OCI-M2 (cell line): Measurements from ENCODE around the gene RNF11.
A peak's percentile ranks its signal among the peaks of the same experiment; 100 is the strongest.
"Not testable (repeated sequence)": the region's sequence is repeated elsewhere in the genome, so short reads cannot be mapped to it uniquely, and the experiment has no call there.

ENCODE experiments used
- DNase-seq: peaks from one replicate; lab custom pipeline; 2025; ENCODE audit not compliant: unreplicated experiment; lab: John Stamatoyannopoulos, UW

RNF11 gene, protein sequence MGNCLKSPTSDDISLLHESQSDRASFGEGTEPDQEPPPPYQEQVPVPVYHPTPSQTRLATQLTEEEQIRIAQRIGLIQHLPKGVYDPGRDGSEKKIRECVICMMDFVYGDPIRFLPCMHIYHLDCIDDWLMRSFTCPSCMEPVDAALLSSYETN

DNA sequence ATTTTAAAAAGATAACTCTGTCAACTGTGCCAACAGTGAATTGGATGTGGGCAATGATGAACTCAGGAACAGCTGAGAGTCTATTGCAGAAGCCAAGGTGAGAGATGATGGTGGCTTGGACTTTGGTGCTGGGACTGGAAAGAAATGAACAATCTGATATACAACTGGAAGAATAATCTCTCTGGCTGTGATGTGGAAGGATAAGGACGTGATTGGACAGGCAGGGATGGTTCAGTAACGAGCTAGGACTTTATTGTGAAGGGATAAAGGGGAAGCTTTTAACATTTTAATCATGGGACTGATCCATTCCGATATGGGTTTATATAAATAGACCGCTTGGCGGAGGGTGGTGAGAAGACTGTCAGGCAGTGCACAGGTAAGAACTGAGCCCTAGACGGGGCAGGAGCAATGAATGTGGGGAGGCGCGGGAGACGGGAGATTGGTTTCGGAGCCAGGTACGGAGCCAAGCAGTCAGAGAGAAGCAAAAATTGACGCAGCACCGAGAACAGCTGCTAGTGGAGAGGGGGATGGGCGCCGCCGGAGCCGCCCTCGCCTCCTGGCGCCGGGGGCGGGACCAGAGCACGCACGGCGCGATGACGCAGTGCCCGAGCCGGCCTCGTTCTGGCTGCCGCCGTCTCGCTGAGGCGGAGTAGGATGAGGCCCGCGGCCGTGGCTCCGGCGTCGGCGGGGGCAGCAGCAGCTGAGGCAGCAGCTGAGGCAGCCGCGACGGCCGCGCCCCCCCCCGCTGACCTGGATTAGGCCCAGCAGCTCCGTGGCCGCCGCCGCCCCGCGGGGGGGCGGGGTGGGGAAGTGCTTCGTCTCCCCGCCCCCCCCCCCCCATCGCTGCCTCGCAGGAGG, at the start of gene RNF11:
Gene RNF11 (plus strand): TSS at position 601 of the 858 bp plus-strand sequence. CDS start 484 bp downstream, outside the sequence.
- DNase-seq: no peak

DNA sequence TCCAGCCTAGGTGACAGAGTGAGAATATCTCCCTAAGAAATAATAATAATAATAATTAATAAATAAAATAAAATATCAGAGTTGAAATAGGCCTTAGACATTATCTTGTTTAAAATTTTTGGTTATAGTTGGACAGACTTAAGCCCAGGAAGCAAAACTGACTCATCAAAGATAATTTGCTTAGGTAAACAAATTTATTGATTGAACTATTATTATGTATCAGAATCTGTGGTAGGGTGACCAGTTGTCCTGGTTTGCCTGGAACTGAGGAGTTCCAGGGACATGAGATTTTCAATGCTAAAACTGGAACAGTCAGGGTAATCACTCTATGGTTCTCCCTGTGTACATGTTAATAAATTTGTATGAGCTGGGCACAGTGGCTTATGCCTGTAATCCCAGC, 47.8 kb upstream of the RNF11 start:
- no peak for DNase-seq

DNA sequence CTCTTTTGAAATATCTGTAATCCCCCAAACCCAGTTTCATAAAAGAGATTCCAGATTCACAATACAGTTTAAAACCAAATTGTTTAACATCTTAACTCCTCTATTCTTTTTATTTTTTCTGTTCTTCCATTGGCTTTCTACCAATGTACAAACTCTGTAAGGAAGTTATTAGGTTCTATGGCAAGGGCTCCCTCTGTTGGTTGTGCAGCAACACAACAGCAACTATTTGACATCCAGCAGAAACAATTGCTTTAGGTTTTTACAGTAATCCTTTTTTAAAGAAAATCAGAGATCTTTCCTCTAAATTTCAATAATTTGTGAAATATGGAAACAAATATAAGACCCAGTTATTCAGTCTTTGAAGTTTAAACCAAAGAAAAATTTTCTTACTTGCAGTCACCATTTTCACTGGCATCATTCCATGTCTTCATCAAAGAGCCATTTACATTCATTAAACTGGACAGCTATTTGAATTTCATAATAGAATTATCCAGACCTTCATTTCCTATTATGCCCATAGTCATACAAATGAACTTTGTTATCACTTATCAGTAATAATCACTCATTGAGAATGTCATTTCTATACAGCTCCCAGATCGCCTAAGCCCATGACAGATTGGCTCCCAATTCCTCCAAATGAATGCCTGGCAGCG, 46.5 kb upstream of the RNF11 start:
- DNase-seq: peak; percentile 46

DNA sequence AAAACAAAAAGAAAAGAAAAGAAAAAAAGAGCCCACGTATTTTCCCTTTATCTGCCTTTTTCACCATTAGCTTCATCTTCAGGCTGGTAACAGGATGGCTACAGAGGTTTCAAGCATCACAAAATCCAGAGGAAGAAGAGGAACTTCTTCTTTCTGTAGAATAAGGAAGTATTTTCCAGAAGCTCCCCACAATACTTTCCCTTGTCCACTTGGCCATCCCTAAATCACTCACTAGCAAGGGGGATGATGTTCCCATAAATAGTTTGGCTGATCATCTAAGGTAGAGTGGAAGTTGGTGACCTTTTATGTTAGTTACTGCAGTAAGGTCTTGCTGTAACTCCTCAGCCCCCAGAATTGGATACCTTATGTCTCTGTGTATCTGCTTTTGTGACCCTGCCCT, 45.1 kb upstream of the RNF11 start:
- no peak for DNase-seq

DNA sequence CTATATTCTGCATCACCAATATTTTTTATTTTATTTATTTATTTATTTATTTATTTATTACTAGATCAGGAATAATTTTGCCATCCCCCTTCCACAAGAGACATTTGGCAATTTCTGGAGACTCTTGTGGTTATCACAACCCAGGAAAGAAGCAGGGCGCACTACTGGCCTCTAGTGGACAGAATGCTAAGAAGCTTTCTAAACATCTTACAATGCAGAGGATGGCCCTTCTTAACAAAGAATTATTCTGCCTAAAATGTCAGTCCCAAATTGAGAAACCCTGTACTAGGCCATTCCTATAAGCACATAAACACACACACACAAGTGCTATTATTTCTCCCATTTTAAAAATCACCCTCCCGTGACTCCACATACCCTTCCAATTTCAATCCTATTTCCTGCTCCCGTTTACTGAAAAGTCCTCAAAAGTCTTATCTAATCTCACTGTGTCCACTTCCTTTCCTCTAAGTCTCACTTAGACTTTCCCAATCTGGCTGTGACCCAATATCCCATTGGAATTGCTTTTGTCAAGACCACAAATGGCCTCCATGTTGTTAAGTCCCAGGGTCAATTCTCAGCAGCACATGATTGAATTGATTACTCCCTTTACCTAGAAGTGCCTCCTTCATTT, 43.7 kb upstream of the RNF11 start:
- peak; percentile 20 for DNase-seq

DNA sequence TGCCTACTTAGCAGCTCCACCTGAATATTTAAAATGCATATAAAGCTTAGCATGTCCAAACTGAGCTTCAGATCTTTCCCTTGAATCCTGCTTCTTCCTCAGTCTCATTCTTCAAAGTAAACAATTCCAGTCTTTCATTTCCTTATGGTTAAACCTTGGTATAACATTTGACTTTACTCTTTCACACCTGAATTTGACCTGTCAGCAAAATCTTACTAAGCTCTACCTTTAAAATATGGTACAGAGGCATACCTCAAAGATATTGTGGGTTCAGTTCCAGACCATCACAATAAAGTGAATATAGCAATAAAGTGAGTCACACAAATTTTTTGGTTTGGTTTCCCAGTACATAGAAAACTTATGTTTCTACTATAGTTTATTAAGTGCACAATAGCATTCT, 42.5 kb upstream of the RNF11 start:
- no peak for DNase-seq

DNA sequence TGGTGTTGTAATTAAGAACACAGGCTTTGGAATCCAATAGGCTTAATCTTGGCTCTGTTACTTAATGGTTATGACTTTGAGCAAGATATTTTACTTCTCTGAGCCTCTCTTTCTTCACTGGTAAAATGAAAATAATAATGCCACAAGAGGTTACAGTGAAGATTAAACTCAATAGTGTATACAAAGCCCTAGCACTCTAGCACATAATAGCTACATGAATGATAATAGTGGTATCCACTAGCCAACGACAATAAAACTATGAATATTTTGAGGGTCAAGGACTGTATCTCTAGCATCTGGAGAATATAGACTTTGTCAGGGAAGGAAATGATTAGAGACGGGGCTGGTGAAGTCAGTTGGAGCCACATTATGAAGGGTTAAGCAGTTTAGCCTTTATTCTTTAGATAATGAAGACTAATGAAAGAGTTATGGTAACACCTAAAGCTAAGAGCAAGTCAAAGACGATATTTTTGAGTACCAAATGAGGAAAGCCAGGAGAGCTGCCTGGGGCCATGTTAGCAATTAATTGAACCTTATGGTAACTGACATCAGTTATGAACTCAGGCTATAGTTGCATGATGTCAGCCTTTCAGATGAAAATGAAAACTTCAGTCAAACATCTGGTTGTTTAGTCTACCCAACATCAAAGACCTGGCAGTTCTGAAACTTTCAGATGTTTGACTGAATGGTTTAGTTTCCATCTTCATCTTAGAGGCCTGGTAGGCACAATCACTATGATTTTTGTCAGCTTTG, 32.8 kb upstream of the RNF11 start:
- DNase-seq: no peak

DNA sequence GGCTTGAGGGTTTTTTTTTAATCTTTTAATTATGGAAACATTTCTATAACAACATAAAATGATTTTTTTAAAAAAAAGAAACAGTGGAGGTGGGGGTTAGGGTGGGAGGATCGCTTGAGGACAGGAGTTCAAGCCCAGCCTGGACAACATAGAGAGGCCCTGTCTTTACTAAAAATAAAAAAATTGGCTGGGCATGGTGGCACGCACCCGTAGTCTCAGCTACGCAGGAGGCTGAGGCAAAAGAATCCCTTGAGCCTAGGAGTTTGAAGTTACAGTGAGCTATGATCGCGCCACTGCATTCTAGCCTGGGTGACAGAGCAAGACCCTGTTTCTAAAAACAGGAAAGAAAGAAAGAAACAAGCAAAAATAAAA, 32.2 kb upstream of the RNF11 start:
- DNase-seq: no peak

DNA sequence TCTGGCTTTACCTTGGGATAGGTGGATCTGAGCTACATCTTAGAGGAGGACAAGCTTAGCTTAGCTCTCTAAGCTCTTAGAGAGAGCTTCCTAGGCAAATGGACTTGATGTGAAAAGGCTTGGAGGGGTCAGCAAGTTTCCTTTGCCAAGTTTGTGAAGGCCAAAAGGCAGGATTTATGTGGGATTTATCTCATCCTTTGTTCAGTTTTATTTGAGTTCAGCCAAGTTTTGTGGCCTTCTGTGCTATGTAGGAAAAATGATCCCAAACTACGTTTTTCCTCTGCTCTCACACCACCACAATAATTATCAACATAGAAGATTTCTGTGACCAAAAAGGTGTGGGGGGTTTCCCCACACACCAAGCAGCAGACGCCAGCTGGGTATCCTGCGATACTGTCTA, 26.0 kb upstream of the RNF11 start:
- DNase-seq: no peak

DNA sequence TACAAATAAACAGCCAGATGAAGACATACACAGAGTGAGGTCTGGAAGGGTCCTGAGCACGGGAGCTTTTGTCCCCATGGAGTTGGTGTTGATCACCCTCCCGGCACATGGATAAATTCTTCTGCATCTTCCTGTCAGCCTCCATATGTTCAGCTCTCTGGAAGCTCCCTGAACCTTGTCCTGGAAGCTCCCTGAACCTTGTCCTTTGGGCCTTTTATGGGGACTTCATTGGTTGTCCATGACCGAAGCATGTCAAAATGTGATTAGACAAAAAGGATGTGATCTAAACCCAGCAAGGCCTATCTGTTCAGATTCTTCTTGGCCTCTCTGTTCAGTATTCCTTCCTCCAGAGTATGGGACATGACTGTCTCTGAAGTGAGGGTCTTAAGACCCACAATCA, 25.4 kb upstream of the RNF11 start:
- no peak for DNase-seq

DNA sequence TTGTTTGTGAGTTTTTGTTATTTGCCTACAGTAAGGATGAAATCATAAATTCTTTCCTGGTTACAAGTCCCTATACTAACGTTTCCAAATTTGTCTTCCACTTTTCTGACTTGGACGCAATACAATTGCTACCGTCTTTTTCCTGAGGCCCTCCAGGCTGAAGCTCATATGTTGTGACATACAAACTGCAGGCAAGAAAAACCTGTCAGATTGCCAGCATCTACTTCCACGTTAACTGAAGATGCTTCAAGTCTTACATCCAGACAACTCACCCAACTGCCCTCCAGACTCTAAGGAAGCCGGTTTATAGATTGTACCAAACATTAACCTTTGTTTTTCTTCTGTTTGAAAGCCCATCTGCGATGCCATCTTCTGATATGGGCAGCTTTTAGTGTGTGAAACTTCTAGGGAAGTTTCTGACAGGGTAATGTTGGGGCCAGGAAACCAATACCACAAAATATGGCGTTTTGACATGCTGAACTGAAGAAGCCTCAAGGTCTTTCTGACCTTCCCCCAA, 21.4 kb upstream of the RNF11 start:
- no peak for DNase-seq

DNA sequence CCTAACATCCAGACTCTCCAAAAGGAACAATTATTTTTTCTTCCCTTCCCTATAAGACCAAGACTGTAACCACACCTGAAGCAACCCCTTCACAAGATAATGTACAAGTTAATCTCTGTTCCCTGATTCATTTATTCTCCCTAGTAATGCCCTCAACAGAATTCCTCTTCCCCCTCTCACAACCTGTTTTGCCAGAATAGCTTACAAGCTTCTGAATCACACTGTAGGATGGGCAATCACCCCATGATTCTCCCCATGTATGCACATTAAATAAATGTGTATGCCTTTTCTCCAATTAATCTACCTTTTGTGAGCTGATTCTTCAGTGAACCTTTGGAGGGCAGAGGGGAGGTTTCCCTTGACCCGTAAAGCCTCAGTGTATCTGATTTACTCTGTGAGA, 20.9 kb upstream of the RNF11 start:
- no peak for DNase-seq

DNA sequence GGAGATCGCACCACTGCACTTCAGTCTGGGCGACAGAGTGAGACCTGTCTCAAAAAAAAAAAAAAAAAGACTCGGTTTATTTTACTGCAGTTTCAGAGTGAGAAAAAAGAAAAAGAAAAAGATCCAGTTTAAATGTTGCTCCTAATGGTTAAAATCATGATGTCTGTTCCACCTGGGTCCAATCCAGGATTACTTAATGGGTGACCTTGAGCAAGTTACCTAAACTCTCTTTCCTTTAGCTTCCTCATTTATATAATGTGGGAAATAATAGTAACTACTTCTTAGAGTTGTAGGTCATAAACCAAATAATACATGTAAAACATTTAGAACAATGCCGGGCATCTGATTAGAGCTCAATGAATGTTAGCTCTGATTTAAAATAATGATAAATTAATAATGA, 19.4 kb upstream of the RNF11 start:
- no peak for DNase-seq

DNA sequence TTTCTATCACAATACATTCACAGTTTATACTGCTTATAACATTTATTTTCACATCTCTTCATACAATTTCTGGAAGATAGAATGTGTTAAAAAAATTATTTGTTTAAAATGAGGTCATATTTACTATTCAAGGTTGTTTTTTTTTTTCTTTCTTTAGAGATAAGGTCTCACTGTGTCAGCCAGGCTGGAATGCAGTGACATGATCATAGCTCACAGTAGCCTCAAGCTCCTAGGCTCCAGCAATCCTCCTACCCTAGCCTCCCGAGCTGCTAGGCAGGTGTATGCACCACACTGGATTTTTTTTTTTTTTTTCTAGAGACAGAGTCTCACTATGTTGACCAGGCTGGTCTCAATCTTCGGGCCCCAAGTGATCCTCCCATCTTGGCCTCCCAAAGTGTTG, 19.0 kb upstream of the RNF11 start:
- DNase-seq: no peak

DNA sequence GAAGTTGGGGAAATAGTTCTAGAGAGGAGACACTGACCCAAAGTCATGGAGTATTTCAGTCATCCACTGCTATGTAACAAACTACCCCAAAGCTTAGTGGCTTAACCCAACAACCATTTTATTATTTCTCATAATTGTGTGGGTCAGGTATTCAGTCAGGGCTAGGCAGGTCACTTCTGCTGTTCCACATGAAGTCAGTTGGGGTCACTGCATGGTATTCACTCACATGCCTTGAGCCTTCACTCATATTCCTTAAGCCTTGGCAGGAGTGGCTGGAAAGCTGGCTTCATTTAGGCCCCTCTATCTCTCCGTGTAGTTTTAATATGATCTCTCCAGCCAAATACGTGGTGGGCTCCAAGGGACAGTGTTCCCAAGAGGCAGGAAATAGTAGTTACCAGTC, 17.5 kb upstream of the RNF11 start:
- DNase-seq: no peak

DNA sequence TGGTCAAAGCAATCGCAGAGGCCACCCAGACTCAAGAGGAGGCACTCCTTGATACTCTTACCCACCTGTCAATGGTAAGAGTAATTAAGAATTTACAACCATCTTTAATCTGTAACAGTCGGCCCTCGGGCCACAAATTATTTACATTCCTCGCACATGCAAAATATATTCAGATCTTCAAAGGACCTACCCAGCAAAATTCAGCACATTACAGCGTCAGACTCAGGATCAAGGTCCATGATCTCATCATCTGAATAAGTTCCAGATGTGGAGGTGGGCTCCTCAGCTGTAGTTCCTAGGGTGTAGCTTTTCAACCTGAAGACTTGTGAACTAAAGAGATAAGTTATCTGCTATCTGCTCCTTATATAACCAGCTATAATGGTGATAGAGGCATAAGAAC, 17.1 kb upstream of the RNF11 start:
- DNase-seq: no peak

DNA sequence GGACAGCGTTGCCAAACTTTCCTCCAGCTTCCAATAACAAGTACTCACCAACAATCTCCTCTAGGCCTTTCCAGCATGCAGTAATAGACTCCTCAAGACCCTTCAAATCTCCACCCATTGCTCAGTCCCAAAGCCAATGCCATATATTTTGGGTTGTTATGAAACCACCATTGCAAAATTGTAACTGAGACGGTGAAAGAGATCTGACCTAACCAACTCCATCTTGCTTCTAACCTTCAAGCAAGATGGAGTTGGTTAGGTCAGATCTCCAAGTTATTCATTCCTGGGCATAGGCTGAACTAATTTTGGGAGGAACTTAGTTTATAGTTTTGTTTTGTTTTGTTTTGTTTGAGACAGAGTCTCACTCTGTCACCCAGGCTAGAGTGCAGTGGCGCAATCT, 14.5 kb upstream of the RNF11 start:
- not testable (repeated sequence) for DNase-seq

DNA sequence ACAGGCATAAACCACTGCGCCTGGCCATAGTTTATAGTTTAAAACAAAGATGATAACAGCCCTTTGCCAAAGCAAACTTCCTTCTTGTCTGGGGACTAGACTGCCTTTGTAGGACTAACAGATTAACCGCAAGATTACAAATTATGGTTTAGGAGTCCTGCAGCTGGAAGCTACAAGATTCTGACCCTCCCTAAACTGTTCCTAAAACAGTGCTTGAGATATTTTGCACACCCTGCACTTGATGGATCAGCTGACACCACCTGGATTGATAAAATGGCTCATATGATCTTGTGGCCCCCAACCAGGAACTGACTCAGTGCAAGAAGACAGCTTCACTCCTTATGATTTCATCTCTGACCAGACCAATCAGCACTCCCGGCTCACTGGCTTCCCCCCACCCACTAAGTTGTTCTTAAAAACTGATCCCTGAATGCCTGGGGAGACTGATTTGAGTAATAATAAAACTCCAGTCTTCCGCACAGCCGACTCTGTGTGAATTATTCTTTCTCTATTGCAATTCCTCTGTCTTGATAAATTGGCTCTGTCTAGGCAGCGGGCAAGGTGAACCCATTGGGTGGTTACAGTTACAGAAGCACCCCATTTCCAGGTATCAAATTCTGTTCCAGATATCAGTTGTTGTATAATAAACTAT, 13.8 kb upstream of the RNF11 start:
- no peak for DNase-seq

DNA sequence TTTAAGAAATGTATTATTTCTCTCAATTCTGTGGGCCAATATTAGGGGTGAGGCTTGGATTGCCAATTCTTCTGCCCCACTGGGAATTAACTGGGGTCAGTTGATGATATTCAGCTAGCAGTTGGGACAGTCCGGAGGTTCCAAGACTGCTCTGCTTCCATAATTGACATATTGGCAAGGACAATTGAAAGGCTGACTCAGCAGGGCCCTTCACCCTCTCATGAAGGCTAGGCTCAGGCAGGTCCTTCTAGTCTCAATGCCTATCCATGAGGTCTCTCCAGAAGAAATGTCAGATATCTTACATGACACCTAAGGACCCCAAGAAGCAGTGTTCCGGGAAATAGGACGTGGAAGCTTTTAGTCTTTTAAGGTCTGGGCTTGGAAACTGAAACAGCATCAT, 13.3 kb upstream of the RNF11 start:
- no peak for DNase-seq

DNA sequence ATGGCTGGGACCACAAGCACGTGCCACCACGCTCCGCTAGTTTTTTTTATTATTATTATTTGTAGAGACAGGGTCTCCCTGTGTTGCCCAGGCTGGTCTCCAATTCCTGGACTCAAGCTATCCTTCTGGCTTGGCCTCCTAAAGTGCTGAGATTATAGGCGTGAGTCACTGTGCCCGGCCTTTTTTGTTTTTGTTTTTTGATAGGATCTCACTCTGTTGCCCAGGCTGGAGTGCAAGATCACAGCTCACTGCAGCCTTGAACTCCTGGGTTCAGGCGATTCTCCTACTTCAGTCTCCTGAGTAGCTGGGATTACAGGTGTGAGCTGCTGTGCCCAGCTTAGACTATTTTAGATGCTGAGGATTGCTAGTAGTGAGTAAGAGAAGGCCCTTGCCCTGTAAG, 11.8 kb upstream of the RNF11 start:
- no peak for DNase-seq
